SH-SY5Y (cell line): Measurements from ENCODE around the gene GRM8.

Experiments used
- GATA2 ChIP-seq: IDR thresholded peaks from 2 replicates; pipeline ENCODE4 v1.6.1; 2011; ENCODE audit warnings: mild to moderate bottlenecking, low read depth, low read length
- GATA3 ChIP-seq: IDR thresholded peaks from 2 replicates; pipeline ENCODE4 v1.6.1; 2011; ENCODE audit warnings: low read depth, mild to moderate bottlenecking, low read length, moderate library complexity

GRCh38 chr7:126776498-126776897, 476.2 kb downstream of the GRM8 start:
- TF ChIP-seq GATA2 (no peak), GATA3 (no peak)
